Fibroblast of the conjunctiva (primary cell): ENCODE data around the gene PKN1.

ENCODE experiments used
- DNase-seq: peaks from one replicate; pipeline ENCODE4 v3.0.0-alpha.2; 2010; ENCODE audit warnings: low read depth

Gene PKN1

GRCh38 chr19:14467391-14467790, 34.3 kb downstream of the PKN1 start:
- no peak for DNase-seq

GRCh38 chr19:14467816-14468215, 34.7 kb downstream of the PKN1 start:
- no peak for DNase-seq

GRCh38 chr19:14470031-14470876, 37.1 kb downstream of the PKN1 start:
- no peak for DNase-seq

- no peak for DNase-seq
Observed at GRCh38 chr19:14471436-14472187, 38.5 kb downstream of the PKN1 start.

GRCh38 chr19:14472202-14472938, 39.3 kb downstream of the PKN1 start:
- no peak for DNase-seq

- no peak for DNase-seq
Observed at GRCh38 chr19:14473073-14473977, 40.2 kb downstream of the PKN1 start.

- no peak for DNase-seq
Observed at GRCh38 chr19:14473978-14474578, 41.0 kb downstream of the PKN1 start.

GRCh38 chr19:14474827-14475226, 41.7 kb downstream of the PKN1 start:
- DNase-seq = no peak

- DNase-seq = no peak
Observed at GRCh38 chr19:14475251-14476073, 42.4 kb downstream of the PKN1 start, which contains the start of gene PTGER1. PTGER1 (minus strand) TSS chr19:14475354; CDS start chr19:14474320, 1,034 bp downstream.

GRCh38 chr19:14476327-14476672, 43.2 kb downstream of the PKN1 start:
- DNase-seq = no peak

- peak; percentile 62 for DNase-seq
Observed at GRCh38 chr19:14476673-14477401, 43.7 kb downstream of the PKN1 start.

- DNase-seq = peak; percentile 50
Observed at GRCh38 chr19:14477418-14478112, 44.5 kb downstream of the PKN1 start.

GRCh38 chr19:14478113-14478545, 45.0 kb downstream of the PKN1 start:
- no peak for DNase-seq

GRCh38 chr19:14479309-14479974, 46.3 kb downstream of the PKN1 start:
- no peak for DNase-seq

GRCh38 chr19:14479975-14480699, 47.0 kb downstream of the PKN1 start:
- DNase-seq = no peak

- DNase-seq = no peak
Observed at GRCh38 chr19:14480700-14481079, 47.6 kb downstream of the PKN1 start.

- DNase-seq = no peak
Observed at GRCh38 chr19:14482172-14482941, 49.3 kb downstream of the PKN1 start.
